Measurements from ENCODE around the gene GATB. TPM values are rescaled to one million over a fixed set of nuclear protein-coding genes. Genes with fewer than 3 reads are reported as not detected.

The GATB gene
- total RNA-seq, 1 donor from 2014 or later = 20.7 TPM

DNA sequence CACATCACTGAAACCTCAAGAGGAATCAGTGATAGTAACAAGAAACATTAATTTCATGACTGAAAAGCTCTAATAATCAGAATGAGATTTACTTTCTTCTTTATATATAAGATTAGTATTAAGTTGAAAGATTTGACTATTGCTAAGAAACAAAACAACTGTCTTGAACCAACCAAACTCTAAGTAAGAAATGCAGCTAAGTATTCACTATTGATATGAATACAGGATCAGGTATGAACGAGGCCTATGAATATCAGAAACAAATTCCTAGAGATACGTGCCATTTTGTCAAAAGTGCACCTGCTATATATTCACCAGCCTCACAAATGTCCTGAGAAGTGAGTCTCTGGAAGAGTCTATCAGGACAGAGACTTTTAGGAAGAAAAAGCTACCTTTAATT, 32.1 kb downstream of the GATB start:
- DNase-seq = no peak

- no peak for DNase-seq
These were observed 32.8 kb downstream of the GATB start for GRCh38 chr4:151728006-151728405.

DNA sequence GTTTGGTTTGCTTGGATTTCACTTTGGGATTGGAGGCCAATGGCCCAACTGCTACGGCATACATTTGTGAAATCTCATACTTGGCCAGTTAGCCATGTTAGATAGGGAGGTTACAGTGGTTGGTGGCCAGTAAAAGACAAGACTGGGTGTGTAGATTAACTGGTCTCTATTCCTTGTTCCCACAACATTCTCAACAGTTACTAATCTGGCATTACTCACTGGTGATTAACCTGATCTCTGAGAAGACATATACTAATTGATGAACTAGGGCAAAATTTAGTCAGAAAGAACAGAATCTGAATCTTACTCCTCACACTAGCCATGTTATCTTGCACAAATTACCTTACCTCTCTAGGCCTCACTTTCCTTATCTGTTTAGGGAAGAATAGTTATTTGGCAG, 33.4 kb downstream of the GATB start:
- DNase-seq = no peak

DNA sequence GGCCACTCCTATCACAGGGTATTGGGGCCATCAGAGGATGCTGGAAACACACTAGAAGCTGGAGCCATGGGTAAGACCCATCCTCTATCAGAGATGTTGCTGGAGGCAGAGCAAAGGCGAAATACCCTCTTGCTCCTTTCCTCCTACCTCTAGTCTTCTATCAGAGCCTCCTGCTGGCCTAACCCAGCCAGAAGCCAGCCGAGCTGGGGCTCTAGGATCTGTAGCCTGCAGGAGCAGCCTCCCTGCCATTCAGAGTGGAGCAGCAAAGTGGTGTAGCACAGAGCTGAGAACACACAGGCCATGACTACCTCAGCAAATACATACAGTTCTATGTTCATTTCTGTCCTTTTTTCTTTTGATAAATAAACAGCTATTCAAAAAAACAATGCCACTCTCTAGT, 35.7 kb downstream of the GATB start:
- DNase-seq = no peak

- DNase-seq = no peak
These were observed 38.9 kb downstream of the GATB start for GRCh38 chr4:151721916-151722315.

DNA sequence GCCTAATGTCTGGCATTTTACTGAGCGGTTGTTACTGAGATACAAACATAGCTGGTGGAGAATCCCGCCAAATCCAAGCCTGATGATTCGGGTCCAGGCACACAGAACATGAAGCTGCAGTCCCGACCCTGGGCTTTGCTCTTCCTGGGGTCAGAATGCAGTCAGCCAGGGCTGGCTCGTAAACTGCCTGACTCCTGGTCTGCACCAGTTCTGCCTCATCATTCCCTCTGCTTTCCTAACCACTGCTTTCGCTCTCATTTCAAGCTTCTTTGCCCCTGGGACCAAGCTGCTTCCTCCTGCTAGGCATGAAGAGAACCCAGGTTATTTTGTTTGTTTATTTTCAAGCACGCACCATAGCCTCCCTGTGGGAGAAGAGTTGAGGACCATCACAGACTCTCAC, 39.3 kb downstream of the GATB start:
- DNase-seq = no peak

GRCh38 chr4:151719956-151720334, 40.9 kb downstream of the GATB start:
- DNase-seq = no peak

DNA sequence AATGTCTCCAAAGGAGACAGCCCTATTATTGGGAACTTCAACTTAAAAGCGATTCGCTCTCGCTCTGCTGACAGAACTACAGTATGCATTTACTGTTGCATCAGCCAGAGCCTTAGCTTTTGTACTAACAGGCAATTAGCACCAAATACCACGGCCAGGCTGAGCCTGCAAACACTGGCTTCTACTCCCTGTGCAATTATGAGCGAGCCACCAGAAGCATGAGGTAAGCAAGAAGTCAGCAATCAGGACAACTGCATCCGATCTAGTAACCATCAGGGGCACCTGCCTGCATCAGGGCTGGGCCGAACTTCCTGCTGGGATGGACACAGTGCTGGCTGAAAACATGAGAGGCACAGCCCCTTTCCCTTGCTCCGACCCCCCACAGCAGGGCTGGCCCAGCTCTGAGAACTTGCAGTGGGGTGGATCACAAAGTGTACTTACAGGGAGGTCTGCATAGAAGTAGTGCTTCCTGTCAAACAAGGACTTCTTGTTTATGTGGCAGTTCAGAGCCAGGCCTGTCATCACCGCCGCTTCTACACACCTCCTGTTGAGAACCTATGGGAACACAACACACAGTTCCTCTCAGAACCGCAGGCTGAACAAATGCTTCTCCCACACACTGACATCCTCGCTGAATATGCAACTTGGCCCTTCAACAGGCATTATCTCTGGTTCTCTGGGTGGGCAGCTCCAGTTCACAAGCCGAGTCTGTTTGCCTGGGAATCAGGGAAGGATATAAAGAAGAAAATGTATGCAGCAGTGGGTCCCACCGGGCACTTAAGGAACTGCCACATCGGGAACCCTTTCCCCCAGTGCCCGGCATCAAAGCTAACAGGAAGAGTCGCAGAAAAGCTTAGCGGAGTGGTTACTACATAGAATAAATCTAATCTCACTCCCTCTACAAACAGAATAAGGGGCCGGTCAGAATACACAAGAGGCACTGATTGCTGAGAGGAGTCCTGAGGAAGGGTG, 41.5 kb downstream of the GATB start:
- DNase-seq = peak; percentile 23

- no peak for DNase-seq
These were observed 42.7 kb downstream of the GATB start for GRCh38 chr4:151717909-151718628.

- DNase-seq = no peak
These were observed 43.5 kb downstream of the GATB start for GRCh38 chr4:151717314-151717713.

DNA sequence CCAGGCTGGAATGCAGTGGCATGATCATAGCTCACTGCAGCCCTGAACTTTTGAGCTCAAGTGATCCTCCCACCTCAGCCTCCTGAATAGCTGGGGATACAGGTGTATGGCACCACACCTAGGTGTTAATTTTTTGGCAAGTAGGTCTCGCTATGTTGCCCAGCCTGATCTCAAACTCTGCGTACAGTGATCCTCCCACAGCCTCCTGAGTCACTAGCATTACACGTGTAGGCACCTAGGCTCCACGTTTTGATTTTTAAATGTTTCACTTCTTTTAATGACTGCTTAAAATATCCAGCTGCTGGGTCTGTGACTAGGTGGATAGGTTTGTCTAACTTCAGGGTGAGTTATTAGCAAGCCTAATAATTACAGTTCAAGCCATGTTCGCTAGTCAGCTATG, 44.5 kb downstream of the GATB start:
- DNase-seq = no peak

DNA sequence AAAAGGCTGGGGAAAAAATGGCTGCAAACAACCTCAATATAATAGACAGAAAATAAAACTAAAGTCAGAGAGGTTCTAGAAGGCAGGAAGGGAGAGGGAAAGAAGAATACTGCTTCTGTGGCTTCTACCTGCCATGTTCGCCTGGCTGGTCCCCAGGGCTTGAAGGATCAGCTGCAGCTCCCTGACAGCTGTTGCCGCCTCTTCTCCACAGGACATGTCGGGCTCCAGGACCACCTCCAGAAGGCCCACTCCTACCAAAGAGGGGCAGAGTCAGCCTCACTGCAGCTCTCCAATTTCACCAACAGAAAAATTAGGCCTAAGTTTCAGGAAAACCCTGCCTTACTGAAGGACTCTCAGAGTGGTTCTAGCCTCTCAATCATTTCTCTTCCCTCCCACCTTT, 44.9 kb downstream of the GATB start:
- DNase-seq = no peak

DNA sequence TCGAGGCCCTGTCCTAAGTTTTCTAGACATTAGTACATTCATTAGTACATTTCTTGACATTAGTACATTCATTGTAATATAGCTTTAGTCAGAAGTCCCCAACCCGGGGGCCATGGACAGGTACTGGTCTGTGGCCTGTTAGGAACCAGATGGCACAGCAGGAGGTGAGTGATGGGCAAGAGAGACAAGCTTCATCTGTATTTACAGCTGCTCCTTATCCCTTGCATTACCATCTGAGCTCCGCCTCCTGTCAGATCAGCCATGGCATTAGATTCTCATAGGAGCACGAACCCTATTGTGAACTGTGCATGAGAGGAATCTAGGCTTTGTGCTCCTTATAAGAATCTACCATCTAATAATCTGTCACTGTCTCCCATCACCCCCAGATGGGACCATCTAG, 48.0 kb downstream of the GATB start:
- no peak for DNase-seq

DNA sequence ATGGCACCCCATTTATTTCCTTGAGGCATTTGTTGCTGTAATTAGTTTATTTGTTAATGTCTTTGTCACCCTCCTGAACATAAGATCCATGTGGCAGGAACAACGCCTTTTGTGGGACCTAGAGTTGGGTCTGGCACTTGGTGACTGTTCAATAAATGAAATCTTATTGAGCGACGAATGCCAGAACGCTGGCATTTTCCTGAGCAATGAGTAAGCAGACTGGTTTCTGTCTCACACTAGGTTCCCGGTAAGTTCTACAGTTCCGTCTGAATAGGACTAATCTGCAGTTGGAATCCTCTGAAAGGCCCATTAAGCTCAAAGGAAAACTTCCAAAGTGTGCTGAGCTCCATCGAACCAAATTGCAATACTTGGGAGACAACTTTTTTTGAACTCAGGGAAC, 49.2 kb downstream of the GATB start:
- no peak for DNase-seq

DNA sequence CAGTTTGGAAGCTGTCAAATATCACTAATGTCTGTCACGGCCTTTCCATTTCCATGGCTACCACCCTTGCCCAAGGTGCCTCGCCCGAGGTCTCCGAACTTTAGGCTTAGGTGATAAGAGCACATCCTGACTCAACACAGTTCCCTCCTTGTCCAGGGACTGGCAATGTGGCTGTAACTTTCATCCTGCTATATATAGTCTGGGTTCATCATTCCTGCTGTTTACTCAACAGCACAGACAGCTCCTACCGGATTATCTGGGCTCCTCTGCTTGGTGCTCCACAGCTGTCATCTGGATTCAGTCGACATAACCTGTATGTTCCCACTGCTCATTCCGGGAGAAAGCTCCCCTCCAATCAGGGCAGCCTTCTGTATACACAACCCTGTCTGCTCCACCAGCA, 51.2 kb downstream of the GATB start:
- no peak for DNase-seq

DNA sequence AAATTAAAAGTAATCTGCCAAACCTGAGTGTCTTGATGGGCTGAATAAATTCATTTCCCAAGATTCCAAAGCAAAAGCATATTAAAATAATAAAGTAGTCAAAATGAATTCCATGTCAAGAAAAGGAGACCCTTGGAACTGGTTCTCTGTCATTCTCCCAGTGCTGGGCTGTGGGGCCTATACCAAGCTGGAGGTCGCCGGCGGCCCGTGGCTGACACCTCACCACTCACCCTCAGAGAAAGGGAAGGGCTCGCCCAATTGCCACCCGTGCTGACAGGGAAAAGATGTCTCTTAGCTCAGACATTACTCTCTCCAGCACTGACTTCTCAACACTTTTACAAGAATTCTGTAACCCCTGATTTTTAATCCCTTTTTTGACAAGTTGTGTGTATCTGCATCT, 51.7 kb downstream of the GATB start:
- no peak for DNase-seq

- DNase-seq = no peak
These were observed 52.7 kb downstream of the GATB start for GRCh38 chr4:151708100-151708499.

DNA sequence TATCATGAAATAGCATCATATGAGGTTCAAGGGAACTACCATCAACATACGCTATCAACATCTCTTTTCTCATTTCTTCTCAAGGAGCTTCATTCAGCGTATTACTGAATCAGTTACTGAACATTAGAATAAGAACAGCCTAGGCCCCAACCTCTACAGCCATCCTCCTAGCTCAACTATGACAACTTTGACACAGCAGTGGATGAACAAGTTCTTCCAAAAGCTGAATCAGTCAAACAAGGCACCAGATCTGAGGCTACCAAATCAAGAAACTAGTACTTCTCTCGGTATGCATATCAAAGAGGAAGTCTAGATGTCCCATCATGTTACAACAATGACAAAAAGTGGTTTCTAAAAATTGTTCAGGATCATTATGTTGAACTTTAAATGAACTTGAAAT, 57.4 kb downstream of the GATB start:
- DNase-seq = no peak

DNA sequence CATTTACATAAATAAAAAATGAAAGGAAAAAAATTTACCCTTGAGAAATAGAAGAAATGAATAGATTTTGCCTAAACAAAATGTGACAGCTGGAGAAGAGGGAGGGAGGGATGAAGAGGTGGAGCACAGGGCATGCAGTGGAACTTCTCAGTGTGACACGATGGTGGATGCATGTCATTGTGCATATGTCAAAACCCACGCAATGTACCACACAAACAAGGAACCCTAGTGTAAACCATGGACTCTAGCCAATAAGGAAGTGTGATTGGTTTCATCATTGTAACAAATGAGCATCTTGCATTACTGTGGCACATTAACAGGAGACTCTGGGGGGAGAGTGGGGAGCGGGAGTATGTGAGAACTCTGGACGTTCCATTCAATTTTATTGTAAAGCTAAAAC, 58.6 kb downstream of the GATB start:
- no peak for DNase-seq

DNA sequence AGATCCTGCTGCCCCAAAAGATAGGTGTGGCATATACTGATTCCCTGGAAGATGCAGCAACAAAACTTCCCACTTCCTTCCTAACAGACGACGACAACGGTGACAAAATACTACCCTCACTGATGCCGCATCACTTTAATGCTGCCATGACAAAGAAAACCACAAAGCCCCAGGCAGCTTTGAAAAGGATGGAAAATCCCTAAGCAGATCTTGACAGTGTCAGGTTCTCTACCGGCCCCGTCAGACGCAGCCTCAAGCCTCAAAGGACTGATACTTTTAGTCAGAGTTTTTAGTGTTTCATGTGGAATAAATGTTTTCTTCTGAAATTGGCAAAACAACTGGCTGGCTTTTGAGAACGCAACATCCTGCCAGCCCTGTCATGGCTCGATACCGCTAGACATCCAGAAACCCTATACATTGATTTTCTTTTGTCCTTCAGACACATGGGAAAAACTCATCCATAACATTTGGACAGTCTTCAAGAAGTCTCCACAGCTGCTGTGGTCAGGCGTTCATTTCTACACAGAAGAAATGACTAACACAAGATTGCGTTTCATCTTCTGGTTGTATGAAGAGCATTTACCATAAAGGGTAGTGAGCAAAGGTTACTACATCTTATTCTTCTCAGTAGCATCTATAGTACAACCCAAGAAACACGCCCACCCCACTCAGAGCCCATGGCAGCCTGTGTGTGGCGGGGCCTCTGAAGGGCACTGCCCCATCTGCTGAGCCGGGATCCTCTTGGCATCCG, 60.1 kb downstream of the GATB start:
- DNase-seq = no peak

DNA sequence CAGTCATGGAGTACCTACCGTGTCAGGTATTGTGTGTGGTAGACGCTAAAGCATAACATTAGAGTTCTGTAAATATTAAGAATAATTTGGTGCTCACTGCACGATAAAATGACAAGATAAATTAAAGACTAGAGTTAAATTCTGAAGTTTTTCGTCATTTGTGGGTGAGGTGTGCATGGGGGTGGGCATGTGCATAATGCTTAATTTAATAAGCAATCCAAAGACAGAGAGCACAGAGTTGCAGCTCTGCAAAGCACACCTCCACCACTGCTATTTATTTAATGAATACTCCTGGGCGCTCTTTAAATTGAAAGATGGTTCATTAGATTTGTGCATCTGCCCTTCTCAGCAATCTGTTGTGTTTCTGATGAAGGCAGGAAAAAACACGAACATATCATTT, 62.6 kb downstream of the GATB start:
- DNase-seq = no peak

DNA sequence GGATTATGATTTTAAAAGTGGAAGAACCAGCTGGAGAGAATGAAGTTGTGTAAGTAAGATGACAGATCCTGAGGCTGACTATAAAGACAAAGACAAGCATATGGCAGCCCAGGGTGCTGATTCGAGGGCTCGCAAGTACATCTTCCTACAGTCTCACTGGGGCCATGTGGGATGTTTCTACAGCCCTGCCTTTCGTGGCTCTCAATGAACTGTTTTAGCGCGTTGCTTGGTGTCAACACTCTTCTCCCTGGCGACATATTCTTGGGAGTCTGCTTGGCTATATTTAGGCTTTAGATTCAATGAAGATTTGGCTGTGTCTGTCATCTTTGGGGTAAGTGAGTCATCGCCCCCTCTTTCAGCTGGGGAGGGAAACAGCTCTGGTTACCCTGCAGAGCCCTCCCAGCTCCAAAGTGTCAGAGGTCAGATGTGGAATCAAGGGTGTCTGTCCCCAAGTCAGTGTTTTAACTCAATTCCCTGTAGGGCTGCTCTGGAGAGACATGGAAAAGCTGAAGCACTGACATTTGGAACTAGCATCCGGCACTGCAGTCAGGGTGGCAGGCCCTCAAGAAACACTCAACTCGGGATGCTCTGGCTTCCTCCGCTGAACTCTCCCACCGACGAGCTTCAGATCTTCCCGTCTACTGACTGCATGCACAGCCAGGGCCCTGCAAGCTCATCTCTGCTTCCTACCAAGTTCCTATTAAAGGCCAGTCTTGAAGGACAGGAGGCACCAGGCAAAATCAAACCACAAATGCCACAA, 65.7 kb downstream of the GATB start:
- no peak for DNase-seq

Data from occipital lobe (tissue), 2 donors.